HG02610 (cell line): ENCODE results near the gene TH.

Source experiments
- ATAC-seq: cut with Tn5 transposase; IDR thresholded peaks from one replicate; pipeline ENCODE4 v1.9.1; 2021; ENCODE audit warnings: mild to moderate bottlenecking, moderate library complexity; ENCODE audit not compliant: unreplicated experiment

Gene TH

GRCh38 chr11:2171591-2172003 lies at the start of gene TH:
TSS of gene TH (minus strand) at chr11:2171815. CDS start at chr11:2171786, 29 bp downstream.
- no peak for ATAC-seq

DNA sequence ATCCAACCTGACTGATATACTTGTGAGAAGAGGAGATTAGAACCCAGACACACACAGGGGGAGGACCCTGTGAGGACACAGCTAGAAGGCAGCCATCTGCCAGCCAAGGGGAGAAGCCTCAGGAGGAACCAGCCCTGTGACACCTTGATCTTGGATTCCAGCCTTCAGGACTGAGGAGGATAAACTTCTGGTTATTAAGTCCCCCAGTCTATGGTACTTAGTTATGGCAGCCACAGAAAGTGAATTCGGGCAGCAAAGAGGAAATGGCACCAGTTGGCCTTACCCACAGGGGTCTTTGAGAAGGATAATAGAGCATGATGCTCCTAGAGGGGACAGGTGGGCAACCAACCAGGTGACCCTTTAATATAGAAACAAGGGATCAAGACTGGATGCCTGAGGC lies 49.4 kb upstream of the TH start:
- no peak for ATAC-seq

GRCh38 chr11:2220173-2220771 lies 48.7 kb upstream of the TH start:
- no peak for ATAC-seq

DNA sequence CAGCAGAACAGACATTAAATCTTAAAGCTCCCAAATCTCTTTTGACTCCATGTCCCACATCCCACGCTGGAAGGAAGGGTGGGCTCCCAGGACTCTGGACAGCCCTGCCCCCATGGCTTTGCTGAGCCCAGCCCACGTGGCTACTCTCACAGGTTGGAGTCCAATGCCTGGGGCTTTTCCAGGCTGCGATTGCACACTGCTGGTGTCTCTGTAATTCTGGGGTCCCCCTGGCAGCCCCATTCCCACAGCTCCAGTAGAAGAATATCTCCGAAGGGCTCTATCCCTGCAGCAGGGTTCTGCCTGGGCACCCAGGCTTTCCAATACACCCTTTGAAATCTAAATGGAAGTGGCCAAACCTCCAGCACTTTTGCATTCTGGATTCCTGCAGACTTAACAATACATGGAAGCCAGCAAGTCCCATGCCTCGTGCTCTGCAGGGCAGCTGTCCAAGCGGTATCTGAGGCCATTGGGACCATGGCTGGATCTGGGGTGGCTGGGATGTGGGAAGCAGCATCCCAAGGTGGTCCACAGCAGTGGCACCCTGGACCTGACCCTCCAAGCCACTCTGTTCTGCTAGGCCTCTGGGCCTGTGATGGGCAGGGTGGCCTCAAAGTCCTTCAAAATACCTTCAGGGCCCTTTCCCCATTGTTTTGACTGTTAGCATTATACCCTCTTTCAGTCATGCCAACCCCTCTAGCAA lies 47.9 kb upstream of the TH start:
- ATAC-seq, result no peak

- ATAC-seq, result no peak
Measured at GRCh38 chr11:2218031-2218633, 46.5 kb upstream of the TH start.

DNA sequence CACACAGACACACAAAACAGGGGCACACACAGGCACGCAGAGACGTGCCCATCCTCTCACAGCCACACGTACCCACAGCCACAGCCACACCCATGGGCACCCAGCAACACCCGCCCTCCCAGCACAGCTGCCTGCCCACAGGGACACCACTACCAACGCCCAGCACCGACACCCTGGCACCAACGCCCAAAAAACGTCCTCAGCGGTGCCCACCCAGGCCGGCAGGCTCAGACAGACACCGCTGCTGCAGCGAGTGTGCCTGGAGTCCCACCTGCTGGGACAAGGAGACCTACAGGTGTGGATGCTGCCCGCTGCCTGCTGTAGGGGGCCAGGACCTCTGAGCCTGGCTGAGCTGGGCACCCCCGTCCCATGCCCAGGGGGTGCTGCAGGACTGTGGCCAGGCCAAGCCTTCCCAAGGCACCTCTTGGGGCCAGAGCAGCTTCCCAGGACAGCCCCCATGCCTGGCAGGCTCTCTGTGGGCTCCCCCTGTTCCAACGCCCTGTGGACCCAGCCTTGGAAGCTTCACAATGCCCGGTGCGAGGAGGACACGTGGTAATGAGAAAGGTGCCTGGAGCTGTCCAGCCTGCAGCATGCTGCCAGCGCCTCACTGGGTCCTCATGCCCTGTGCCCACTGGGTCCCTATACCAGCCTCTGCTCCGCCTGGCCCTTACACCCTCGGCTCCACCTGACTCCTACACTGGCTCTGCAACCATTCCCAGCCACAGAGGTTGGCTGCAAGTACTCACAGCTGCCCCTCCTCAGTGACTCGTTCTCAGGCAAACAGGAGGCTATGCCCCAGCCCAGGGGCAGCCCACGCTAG lies 45.8 kb upstream of the TH start:
- no peak for ATAC-seq

DNA sequence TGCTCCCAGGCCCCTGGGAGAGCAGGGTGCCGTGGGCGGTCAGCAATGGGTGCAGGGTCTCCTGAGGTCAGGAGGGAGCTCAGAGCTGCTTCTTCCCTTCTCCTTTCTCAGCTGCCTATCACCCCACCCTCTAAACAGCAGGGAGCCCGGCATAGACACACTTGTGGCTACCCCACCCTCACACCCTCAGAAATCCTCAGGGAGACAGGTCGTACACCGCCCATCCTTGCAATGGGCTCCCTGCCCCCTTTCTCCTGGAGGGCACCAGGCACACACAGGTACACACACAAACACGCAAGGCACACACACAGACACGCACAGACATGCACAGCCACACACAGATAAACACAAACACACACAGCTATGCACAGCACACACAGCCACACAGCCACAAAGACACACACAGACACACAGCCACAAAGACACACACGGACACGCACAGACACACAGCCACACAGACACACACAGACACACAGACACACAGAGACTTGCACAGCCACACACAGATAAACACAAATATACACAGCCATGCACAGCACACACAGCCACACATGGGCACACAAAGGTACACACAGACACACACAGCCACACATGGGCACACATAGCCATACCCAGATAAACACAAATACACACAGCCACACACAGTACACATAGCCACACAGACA lies 44.9 kb upstream of the TH start:
- no peak for ATAC-seq

GRCh38 chr11:2215561-2216399 lies 44.2 kb upstream of the TH start:
- no peak for ATAC-seq

GRCh38 chr11:2215230-2215560 lies 43.6 kb upstream of the TH start:
- ATAC-seq, result no peak

- no peak for ATAC-seq
Measured at GRCh38 chr11:2214527-2215229, 43.1 kb upstream of the TH start.

DNA sequence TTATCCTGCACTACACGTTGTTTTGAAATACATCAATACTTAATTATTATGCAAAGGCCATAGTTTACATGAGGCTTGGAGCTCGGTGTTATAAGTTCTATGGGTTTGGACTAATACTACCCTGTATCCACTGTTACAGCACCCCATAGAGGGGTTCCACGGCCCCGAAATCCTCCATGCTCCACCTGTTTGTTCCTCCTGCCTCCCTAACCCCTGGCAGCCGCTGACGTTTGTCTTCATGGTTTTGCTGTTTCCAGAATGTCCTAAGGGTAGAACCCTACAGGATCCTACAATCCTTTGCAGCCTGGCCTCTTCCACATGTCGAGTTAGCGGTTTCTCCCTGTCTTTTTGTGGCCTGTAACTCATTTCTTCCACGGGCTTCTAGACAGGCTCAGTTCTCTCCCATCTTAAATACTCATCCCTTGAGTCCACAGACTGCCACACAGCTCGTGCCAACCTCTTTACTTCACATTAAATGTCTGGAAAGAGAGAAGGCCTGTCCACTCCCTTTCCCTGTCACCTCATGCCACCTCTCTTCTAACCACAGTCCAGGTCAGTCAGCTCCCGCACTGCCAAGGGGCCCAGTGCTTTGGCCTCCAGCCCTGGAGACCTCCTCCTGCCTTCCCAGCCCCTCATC lies 42.4 kb upstream of the TH start:
- no peak for ATAC-seq

DNA sequence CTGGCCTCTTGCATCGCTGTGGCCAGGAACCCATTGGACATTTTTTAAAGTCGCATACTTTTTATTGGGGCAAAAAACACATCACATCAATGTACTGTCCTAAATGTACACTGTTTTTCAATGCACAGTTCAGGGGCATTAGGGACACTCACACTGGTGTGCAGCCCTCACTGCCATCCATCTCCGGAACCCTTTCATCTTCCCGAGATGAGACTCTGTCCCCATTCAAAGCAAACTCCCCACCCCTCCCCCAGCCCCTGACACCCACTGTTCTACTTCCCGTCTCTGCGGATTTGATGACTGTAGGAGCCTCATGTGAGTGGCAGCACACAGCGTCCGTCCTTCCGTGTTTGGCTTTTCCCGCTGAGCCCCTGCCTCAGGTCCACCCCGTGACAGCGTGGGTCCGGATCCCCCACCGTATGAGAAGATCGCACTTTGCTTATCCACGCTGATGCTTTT lies 41.8 kb upstream of the TH start:
- no peak for ATAC-seq

- ATAC-seq, result no peak
Measured at GRCh38 chr11:2212411-2213251, 41.0 kb upstream of the TH start.

DNA sequence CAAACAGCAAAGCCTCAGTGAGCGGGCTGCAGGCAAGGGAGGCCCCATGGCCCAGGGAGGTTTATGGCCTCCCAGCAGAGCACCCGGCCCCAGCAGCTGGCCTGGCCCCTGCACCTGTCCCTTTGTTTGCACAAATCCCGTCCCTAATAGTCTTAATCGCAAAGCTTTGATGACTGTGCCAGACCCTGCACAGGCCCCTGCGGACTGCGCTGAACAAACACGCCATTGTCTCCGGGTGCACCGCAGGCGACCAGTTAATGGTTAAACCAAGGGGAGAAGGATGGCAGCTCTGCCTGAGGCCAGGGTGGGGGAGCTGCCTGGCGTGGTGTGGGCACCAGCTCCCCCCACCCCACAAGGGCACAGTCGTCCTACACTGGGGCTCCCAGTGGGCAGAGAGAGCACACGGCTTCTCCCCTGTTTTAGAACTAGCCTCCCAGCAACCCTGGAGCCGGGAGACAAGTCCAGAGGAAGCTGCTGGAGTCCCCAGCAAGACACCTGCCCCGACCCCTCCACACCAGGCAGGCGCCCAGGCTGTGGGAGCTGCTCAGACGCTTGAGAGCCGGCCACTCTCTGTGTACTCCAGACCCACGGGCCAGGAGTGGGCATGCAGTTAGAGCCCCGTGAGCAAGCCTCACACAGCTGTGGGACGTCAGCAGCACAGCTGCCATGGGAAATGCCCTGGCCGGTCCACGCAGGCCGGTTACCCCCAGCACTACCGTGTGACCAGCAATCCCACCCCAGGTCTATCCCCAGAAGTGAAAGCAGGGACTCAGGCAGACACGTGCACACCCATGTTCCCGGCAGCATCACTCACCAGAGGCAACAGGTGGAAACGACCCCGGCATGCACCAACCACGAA lies 39.7 kb upstream of the TH start:
- ATAC-seq, result no peak

- no peak for ATAC-seq
Measured at GRCh38 chr11:2210366-2211112, 38.9 kb upstream of the TH start.

DNA sequence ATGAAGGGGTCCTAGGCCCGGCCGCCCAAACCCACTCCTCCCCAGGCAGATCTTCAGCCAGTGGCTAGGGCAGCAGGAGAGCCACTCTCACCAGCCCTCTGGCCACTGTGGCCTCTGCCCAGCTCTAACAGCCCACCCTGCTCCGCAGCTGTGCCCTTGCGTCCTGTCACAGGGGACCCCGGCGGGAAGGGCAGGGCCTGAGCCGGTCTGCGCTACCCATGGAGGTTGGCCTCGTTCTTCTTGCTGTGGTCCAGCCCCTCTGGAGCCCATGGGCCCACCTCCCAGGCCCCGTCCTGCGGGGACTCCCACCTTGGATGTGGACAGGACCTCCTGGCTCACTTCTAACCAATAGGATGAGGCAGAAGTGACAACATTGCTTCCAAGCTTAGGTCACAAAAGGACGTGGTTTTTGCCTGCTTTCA lies 38.3 kb upstream of the TH start:
- no peak for ATAC-seq
